Measurements from ENCODE around the gene DDAH1.

The DDAH1 gene

DNA sequence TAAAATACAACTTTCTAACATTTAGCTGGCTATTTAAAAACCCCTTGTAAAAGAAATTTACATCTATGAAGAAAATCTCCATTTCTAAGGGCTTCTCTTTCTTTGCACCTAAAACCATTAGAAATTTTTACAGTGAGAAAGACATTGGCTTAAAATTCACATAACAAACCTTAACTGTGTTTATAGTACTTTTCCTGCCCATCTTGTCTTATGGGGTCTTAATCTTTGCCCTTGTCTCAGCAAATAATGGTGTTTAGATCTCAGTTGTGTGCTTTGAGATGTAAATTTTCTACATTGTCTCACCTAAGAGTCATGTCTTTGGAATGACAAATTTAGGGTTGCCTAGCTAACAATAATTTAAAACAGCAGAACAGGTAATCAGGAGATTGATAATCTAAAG, 71.5 kb downstream of the DDAH1 start:
- no peak for DNase-seq (ENCODE audit: low read depth, low spot score)

DNA sequence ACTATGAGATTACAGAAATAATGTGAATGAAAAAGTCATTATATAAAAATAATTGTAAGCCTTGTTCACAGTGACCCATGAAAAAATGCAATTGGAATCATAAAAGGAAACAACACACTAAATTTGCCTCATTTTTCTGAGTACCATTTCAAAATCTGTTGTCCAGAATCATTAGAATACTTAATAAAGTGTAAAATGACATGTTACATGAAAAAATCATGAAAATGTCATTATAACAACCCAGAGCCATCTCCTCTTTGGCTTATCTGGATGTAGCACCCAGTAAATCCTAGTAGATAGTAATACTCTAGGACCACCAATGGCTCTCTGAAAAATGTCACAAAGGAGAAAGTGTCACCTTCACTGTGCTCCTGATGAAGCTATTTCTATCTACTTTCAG, 76.5 kb downstream of the DDAH1 start:
- no peak for DNase-seq (ENCODE audit: low read depth, low spot score)

DNA sequence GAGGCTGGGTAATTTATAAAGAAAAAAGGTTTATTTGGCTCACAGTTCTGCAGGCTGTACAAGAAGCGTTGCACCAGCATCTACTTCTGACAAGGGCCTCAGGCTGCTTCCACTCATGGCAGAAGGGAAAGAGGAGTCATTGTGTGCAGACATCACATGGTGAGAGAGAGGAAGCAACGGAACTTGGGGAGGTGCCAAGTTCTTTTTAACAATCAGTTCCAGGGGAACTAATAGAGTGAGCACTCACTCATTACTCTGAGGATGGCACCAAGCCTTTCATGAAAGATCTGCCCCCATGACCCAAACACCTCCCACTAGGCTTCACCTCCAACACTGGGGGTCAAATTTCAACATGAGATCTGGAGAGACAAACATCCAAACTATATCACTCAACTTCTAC, 77.2 kb downstream of the DDAH1 start:
- DNase-seq (ENCODE audit: low read depth, low spot score): no peak

DNA sequence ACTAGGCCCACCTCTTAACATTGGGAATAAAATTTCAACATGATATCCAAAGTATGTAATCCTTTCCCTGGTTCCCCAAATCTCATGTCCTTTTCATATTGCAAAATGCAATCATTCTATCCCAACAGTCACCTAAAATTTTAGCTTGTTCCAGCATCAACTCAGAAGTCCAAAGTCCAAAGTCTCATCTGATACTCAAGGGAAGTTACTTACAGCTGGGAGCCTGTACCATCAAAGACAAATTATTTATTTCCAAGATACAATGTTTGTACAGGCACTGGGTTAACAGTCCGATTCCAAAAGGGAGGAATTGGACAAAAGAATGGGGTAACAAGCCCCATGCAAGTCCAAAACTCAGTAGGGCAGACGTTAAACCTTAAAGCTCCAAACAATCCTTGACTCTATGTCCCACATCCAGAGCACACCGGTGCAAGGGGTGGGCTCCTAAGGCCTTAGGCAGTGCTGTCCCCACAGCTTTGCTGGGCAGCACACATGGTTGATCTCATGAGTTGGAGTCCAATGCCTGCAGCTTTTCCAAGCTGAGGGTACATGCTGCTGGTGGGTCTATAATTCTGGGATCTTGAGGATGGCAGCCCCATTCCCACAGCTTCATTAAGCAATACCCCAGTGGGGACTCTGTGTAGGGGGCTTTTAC, 78.8 kb downstream of the DDAH1 start:
- no peak for DNase-seq (ENCODE audit: low read depth, low spot score)

DNA sequence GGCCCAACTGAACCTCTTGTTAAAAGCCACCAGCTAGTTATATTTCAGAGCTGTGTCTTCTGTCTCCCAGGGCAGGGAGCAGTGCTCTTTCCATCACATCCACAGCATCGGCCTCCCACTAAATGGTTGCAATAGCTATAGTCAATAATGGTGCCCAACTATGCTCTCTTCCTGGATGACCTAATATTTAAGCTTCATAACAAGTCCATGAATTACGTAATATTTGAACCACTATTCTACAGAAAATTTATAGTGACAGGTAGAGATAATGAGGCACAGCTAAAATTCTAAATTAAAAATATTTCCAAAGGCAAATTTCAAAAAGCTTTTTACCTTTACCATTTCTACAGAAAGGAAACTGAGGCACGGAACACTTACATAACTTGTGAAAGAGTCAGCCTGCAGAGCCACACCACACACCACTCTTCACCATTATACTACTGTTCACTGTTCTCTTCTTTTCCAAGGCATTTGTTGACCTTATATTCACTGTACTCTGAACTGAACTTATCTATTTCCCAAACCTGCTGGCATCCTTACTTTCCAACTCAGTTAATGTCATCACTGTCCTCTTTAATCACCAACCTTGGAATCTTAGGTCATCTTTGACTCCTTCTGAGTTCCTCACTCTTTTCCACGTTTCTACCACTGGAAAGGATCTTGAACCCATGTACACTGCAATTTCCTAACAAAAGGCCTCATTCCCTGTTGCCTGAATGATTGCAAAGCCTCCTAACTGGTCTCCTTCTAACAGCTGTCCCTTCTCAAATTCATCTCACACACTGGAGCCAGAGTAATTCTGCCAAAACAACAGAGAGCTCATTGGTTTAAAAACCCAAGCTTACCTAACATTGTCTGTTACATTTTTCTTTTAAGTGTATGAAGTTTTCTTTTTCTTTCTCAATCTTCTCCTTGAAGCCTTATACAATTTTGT, 85.5 kb downstream of the DDAH1 start:
- no peak for DNase-seq (ENCODE audit: low read depth, low spot score)

DNA sequence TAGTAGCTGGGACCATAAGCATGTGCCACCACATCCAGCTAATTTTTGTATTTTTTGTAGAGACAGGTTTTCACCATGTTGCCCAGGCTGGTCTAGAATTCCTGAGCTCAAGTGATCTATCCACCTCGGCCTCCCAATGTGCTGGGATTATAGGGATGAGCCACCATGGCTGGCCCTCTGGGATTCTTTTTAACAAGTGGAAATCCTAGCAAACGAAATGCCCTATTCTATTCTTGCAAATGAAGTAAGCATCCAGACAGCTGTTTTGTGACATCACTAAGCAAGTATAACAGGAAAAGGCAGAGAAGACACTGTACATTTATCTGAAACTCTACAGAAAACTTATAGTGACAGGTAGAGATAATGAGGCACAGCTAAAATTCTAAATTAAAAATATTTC, 86.4 kb downstream of the DDAH1 start:
- no peak for DNase-seq (ENCODE audit: low read depth, low spot score)

DNA sequence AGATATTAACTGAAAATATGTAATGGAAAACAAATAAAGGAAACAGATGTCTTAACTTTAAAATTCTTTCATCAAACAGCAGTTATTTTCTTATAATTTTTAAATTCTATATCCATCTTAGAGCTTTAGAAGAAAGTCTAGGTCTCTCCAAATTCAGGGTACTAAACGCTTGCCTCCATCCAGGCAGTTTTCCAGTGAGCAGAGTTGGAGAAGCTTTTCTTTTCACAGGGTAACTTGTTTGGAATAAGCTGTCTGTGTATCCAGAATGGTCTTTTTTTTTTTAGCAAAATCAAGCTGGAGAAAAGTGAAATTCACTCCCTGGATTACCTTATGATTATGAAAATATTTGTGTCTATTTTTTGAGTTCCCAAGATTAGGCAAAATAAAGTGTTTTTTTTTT, 88.6 kb downstream of the DDAH1 start:
- no peak for DNase-seq (ENCODE audit: low read depth, low spot score)

DNA sequence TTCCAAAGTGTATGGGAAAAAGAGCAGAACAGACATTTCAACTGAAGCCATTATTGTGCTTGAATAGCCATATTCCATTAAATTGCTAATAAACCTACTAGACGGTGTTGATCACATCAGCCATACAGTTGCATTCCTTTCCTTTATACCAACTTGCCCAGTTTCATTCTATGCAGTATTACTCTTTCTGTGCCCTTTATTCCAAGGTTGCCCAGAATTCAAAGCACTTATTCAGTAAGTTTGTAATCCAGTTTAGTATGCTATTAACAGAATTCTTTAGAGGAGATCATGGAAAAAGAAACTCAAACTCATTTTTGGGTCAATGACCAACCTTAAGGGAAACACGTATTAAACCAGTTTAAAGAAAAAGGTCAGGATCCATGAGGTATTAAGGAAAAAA, 89.5 kb downstream of the DDAH1 start:
- no peak for DNase-seq (ENCODE audit: low read depth, low spot score)

DNA sequence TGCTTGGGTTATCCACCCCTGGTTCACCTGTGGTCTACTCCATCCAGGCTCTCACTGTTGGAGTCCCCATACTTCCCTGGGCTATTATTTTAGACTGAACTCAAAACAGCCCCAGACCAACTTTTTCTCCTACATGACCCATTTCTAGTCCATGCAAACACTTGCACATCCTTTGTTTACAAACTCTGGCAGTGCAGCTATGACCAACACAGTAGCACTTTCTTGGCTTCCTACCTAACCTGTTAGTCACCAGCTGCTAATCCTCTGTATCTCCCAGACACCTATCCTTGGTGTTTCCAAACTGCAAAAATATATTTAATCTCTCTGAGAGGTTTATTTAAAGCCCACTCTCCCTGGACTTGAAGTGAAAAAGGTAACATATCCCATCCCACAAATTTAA, 90.8 kb downstream of the DDAH1 start:
- DNase-seq (ENCODE audit: low read depth, low spot score): no peak

DNA sequence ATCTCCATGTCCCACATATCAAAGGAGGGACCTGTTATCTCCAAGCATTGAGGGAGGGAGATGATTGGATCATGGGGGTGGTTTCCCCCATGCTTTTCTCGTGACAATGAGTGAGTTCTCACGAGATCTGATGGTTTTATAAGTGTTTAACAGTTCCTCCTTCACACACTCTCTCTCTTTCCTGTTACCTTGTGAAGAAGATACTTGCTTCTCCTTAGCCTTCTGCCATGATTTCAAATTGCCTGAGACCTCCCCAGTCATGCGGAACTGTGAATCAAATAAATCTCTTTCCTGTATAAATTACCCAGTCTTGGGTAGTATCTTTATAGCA, 91.6 kb downstream of the DDAH1 start:
- DNase-seq (ENCODE audit: low read depth, low spot score): no peak

DNA sequence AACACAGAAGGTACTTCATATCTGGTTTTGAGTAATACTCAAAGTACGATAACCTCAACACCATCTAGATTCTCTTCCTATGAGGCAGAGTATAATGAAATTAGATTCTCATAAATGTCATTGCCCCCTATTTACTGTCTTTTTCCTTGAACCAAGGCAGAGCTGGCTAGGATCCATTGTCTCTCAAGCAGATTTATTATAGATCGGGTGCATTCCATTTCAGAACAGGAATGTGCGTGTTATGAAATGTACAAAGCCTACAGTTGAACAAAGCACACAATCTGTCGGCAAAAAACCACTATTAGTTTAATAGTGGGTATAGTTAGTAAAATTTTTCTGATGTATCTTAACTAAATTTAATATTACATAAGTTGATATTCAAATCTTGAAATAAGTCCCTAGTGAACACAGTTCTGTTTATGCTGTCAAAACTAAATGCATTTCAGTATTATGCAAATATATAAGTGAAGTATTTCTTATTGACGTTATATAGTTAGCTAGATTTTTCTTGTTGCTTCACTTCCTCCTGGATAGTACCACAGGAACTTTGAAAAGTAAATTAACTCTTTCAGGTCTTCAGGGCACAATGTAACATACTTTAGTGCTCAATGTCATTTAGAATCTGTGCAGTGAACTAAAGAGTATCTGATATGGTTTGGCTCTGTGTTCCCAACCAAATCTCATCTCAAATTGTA, 92.1 kb downstream of the DDAH1 start:
- no peak for DNase-seq (ENCODE audit: low read depth, low spot score)

DNA sequence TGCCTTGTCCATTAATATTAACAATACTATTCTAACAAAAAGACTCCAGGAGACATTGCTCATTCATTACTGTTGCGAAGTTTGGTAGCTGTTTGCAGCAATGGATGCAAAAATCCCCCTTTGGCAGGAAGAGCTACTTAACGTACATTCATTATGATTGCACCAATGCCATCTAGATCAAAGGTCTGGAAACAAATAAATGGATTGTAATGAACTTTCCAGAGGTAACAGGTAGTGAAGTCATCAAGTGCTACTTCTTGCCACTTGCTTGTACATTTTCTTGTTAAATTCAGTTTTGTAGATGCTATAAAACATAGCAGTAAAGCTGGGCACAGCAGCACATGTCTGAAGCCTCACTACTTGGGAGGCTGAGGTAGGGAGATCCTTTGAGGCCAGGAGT, 93.9 kb downstream of the DDAH1 start:
- no peak for DNase-seq (ENCODE audit: low read depth, low spot score)

DNA sequence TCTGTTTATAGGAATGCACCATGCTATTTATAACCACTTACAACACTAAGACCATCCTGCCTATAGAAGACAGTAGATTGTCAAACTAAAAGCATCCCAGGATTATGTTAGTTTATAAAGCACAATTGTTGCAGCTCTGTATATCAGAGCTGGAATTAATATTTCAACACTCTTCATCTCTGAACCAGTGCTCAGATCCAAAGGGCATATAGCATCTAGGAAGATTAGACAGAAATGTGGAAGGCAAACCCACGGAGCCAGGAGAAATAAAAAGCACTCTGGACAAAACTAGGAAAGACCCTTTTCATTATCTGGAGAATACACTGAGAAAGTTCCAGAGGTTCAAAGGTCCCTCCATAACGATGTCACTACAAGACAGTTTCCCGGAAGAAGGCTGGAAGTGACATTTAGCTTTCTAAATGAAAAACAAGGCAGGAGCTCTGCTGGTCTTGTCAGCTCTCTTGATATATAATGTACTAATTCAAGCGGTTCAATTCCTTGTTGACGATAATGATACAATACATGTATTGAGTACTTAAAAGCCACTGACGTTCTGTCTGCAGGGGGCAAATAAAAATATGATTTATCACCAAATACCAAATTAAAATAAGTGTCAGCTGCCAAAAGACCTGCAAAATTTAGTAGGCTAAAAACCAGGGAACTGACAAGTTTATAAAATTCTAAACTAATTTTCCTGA, 96.7 kb downstream of the DDAH1 start:
- no peak for DNase-seq (ENCODE audit: low read depth, low spot score)

DNA sequence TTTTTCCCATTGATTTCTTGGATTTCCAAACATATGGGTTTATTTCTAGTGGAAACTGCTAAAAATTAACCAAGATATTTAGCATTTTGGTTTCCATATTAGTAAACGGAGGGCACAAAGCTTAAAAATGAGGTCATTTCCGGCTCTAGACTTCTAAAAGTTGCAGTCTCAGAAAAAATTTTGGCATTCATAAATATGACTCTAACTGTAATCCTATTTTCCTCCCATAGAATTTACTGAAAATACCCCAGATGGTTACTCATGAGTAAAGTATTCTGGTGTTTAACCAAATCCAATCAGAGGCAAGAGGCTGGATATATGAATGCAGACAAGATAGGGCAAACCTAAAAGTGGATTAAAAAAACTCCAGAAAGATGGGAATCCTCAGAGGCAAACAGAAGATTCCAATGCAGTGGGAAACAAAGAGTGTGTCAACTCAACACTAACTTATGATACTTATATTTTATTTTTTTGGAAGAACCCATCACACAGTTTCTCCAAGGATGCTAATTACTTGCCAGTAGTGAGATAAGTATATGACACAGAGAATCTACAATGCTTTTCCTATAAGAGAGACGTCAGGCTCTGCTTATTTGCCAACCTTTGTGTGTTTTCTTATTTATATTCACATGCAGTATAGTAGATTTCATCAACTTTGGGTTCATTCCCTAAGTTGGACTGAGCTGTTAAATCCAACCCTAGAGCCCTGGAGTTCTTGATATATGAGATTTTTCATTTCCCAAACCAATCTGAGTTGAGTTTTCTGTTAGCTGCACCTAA, 98.4 kb downstream of the DDAH1 start:
- DNase-seq (ENCODE audit: low read depth, low spot score): no peak

DNA sequence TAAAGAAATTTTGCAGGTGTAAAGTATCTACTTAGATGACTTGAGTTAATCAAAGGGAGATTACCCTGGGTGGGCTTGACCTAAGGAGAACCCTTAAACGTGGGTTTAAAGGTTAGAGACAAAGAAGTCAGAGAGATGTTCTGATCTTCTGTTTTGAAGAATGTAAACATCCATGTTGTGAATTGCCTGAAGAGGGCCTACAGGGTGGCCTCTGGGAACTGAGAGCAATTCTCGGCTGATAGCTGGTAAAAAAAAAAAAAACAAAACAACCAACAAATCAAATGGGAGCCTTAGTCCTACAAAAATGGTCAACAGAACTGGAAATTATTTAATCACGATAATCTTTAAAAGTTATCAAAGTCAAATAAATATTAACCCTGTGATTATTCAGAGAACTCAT, 99.1 kb downstream of the DDAH1 start:
- DNase-seq (ENCODE audit: low read depth, low spot score): no peak

DNA sequence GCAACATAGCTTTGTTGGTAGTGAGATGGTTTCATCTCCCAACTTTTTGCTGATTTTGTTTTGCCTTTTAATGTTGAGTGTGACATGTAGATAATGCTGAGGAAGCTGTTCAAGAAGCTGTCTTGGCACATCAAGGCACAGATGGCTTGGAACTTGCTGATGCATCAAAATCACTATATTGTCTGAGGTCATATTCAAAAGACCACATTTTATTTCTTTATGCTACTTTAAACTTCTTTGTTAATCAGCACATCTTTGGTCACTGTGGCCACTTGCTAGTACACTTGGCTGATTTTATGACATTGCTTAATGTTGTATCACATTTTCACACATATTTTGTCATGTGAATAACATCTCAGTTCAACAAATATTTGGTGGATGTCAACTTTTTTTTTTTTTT, 101.4 kb downstream of the DDAH1 start:
- DNase-seq (ENCODE audit: low read depth, low spot score): no peak

DNA sequence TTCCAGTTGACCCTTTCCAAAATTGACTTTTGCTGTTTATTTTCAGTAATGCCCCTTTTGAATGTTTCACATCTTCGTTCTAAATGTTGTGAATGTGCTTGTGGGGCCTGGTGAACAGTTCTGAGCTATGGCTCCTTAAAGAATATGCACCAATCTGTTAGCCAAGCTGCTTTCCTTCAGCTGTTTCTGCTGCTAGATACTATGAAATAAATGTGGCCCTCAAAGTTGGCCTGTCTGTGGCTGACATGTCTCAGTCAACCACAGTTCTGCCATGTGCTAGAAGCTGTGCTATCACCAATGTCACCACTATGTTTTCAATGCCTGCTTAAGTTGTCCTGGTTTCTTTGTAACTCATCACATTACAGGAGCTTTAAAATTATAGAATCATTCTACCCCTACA, 101.9 kb downstream of the DDAH1 start:
- DNase-seq (ENCODE audit: low read depth, low spot score): no peak

DNA sequence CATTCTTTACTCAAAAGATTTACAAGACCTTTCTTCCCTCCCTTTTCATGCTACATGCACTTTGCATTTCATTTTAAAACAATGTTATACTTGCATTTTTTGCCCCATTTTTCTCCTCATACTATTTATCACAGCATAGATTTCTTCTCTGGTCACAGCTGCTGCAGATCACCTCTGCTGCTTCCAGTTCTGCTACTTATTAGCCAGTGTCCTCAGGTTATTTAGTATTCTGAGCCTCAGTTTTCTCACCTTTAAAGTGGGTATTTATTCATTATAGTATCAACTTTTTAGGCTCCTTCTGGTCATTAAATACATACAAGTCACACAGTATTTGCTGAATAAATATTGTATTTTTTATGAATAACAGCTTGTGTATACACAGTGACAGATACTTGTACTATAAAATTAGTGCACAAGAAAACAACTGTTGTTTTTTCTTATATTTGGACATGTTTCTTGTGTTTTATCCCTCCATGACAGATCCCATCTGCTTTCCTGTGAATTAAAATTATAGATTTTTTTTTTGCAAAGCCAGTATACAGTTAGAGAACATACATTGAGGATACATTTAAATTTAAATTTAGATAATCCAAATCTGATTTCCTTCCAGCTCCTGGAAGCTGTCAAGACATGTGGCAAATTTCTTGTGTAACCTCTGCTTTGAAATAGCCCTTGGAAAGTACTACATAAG, 103.2 kb downstream of the DDAH1 start:
- no peak for DNase-seq (ENCODE audit: low read depth, low spot score)

DNA sequence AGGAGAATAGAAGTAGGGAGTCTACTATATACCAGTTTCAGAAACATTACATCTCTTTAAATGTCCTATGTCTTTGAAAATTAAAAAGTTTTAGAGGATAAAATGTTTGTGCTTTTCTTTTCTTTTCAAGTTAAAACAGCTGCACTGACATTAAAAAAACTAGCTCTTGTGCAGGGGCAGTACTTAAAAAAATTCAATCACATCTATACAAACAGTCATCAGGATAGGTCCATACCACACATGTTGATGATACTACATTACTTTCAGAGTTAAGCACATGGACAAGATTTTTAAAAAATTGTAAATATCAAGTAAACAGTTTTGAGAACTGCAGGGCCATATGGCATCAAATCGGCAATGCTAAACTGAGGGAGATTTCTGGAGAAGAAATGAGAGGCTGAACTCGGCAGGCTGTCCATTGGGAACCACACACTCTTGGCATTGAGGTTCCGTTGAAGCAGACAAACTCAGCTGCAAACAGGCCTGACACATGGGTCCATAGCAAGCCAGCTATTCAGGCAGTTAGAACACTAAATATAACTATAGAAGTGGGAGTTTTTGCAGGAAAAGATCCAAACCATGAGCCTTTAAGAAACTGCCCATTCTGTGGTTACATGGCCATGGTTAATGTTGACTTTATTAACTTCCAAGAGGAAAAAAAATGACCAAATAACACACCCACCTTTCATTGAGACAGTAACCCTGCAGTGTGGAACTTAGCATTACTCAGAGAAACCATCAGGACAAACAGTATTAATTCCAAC, 104.0 kb downstream of the DDAH1 start:
- DNase-seq (ENCODE audit: low read depth, low spot score): no peak

Data from iPS DF 19.7 (cell line).